OCI-LY1 (cell line): Measurements from ENCODE around the gene MLLT3.

Experiments
- H2AFZ ChIP-seq: fragments of 200-600 bp; sonication (generic), shearing (Covaris generic); 2 replicates; pipeline ENCODE4 v1.6.0; 2014; ENCODE audit warnings: antibody characterized with exemption, mild to moderate bottlenecking, low read length
- H3F3A ChIP-seq: fragments of 200-600 bp; sonication (generic), shearing (Covaris generic); 2 replicates; pipeline ENCODE4 v1.6.0; 2014; ENCODE audit warnings: mild to moderate bottlenecking, antibody characterized with exemption, low read length, moderate library complexity; ENCODE audit not compliant: insufficient read depth
- H3K27ac ChIP-seq: fragments of 200-600 bp; sonication (generic); 2 replicates; pipeline ENCODE4 v1.5.1; 2014; ENCODE audit warnings: low read length, mixed run types, mild to moderate bottlenecking, low read depth; ENCODE audit not compliant: poor library complexity, severe bottlenecking
- H3K27me3 ChIP-seq: fragments of 200-600 bp; sonication (generic); 2 replicates; pipeline ENCODE4 v1.6.0; 2014; ENCODE audit warnings: antibody characterized with exemption, mild to moderate bottlenecking, low read length, moderate library complexity; ENCODE audit not compliant: insufficient read depth
- H3K36me3 ChIP-seq: fragments of 200-600 bp; sonication (generic); 2 replicates; pipeline ENCODE4 v1.6.1; 2014; ENCODE audit warnings: mild to moderate bottlenecking, antibody characterized with exemption, low read length, moderate library complexity, mixed read lengths; ENCODE audit not compliant: insufficient read depth
- H3K4me1 ChIP-seq: fragments of 200-600 bp; sonication (generic); 2 replicates; pipeline ENCODE4 v1.5.1; 2014; ENCODE audit warnings: mild to moderate bottlenecking, low read length, moderate library complexity; ENCODE audit not compliant: insufficient read depth, severe bottlenecking
- H3K4me2 ChIP-seq: fragments of 200-600 bp; sonication (generic), shearing (Covaris generic); 2 replicates; pipeline ENCODE4 v1.6.1; 2014; ENCODE audit warnings: low read length
- H3K4me3 ChIP-seq: fragments of 200-600 bp; sonication (generic); 2 replicates; pipeline ENCODE4 v1.5.1; 2014; ENCODE audit warnings: low read length, low read depth, mild to moderate bottlenecking, mixed read lengths; ENCODE audit not compliant: poor library complexity, severe bottlenecking
- H3K79me2 ChIP-seq: fragments of 200-600 bp; shearing (Covaris generic); 2 replicates; pipeline ENCODE4 v1.6.1; 2016; ENCODE audit warnings: mixed run types, low read length, mixed read lengths; ENCODE audit not compliant: insufficient read depth
- H3K9ac ChIP-seq: fragments of 200-600 bp; sonication (generic), shearing (Covaris generic); 2 replicates; pipeline ENCODE4 v1.6.1; 2014; ENCODE audit warnings: mild to moderate bottlenecking, low read length, mixed read lengths
- H3K9me2 ChIP-seq: fragments of 200-600 bp; sonication (generic), shearing (Covaris generic); 2 replicates; pipeline ENCODE4 v1.6.1; 2014; ENCODE audit warnings: low read depth, mild to moderate bottlenecking, low read length, mixed read lengths
- H3K9me3 ChIP-seq: fragments of 200-600 bp; shearing (Covaris generic); 2 replicates; pipeline ENCODE4 v1.6.1; 2014; ENCODE audit warnings: low read length, mixed read lengths
- H4K20me1 ChIP-seq: fragments of 200-600 bp; sonication (generic), shearing (Covaris generic); 2 replicates; pipeline ENCODE4 v1.6.0; 2016; ENCODE audit warnings: mild to moderate bottlenecking, low read length; ENCODE audit not compliant: insufficient read depth
- EZH2 ChIP-seq: fragments of 200-600 bp; sonication (generic), shearing (Covaris generic); IDR thresholded peaks from 2 replicates; pipeline ENCODE4 v1.8.0; 2017; ENCODE audit warnings: borderline replicate concordance, mixed run types, mild to moderate bottlenecking, antibody characterized with exemption, low read length, moderate library complexity, mixed read lengths
- TF ChIP-seq, protein P1 (sequence below): fragments of 200-600 bp; sonication (generic), shearing (Covaris generic); IDR thresholded peaks from 2 replicates; pipeline ENCODE4 v1.5.1; 2017; ENCODE audit warnings: mild to moderate bottlenecking, antibody characterized with exemption, low read length, moderate library complexity, mixed read lengths

The MLLT3 gene

DNA sequence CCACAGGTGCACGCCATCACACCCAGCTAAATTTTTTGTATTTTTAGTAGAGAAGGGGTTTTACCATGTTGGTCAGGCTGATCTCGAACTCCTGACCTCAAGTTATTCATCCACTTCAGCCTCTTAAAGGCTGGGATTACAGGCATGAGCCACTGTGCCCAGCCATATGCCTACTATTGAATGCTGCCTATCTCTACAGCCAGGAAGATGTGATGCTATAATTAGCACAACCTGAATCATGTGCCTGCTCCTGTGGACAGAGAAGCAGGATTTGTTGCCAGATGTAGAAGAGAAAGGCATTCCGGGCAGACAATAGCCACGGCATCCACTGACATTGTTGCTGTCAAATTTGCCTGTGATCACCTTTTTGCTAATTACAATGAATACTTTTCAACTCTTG lies 24.4 kb upstream of the MLLT3 start:
- Histone ChIP-seq H2AFZ (no peak overlapping the region), H3K4me1 (no peaks in the 10 kb centered on the region), H3K79me2 (no peaks in the 10 kb centered on the region), H3K9me2 (no peaks in the 10 kb centered on the region), H3K9me3 (no peaks in the 10 kb centered on the region), H3K27ac (no peak overlapping the region), H3F3A (no peaks in the 10 kb centered on the region), H3K4me2 (no peak overlapping the region), H3K27me3 (no peaks in the 10 kb centered on the region; the same call in 1 of the 2 replicates), H3K4me3 (no peak overlapping the region), H3K9ac (no peak overlapping the region), H3K36me3 (no peaks in the 10 kb centered on the region), H4K20me1 (no peaks in the 10 kb centered on the region)
- no peak for TF ChIP-seq EZH2
- TF ChIP-seq, protein P1, sequence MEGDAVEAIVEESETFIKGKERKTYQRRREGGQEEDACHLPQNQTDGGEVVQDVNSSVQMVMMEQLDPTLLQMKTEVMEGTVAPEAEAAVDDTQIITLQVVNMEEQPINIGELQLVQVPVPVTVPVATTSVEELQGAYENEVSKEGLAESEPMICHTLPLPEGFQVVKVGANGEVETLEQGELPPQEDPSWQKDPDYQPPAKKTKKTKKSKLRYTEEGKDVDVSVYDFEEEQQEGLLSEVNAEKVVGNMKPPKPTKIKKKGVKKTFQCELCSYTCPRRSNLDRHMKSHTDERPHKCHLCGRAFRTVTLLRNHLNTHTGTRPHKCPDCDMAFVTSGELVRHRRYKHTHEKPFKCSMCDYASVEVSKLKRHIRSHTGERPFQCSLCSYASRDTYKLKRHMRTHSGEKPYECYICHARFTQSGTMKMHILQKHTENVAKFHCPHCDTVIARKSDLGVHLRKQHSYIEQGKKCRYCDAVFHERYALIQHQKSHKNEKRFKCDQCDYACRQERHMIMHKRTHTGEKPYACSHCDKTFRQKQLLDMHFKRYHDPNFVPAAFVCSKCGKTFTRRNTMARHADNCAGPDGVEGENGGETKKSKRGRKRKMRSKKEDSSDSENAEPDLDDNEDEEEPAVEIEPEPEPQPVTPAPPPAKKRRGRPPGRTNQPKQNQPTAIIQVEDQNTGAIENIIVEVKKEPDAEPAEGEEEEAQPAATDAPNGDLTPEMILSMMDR = no peak

DNA sequence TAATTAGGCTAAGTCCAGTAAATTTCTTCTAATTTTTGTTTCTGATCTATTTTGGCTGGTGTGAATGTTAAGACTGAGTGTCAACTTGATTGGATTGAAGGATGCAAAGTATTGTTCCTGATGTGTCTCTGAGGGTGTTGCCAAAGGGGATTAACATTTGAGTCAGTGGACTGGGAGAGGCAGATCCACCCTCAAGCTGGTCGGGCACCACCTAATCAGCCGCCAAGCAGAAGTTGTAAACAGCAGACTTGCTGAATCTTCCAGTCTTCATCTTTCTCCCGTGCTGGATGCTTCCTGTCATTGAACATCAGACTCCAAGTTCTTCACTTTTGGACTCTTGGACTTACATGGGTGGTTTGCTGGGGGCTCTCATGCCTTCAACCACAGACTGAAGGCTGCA lies 21.4 kb upstream of the MLLT3 start:
- TF ChIP-seq, protein P1 = no peak
- no peak for TF ChIP-seq EZH2
- no peaks in the 10 kb centered on the region for H3K9me2 ChIP-seq
- no peak overlapping the region for H3K9ac ChIP-seq
- H3K36me3 ChIP-seq = no peaks in the 10 kb centered on the region
- no peak overlapping the region for H2AFZ ChIP-seq
- no peaks in the 10 kb centered on the region; the same call in 1 of the 2 replicates for H3K27me3 ChIP-seq
- no peaks in the 10 kb centered on the region; the same call in 1 of the 2 replicates for H4K20me1 ChIP-seq
- no peaks in the 10 kb centered on the region for H3K79me2 ChIP-seq
- no peak overlapping the region for H3K27ac ChIP-seq
- H3K4me2 ChIP-seq = no peak overlapping the region
- peaks cover 9% of the 10 kb centered on the region for H3K4me1 ChIP-seq
- no peak overlapping the region for H3K4me3 ChIP-seq
- peaks cover 5% of the 10 kb centered on the region; the same call in 1 of the 2 replicates for H3F3A ChIP-seq
- H3K9me3 ChIP-seq = no peaks in the 10 kb centered on the region

DNA sequence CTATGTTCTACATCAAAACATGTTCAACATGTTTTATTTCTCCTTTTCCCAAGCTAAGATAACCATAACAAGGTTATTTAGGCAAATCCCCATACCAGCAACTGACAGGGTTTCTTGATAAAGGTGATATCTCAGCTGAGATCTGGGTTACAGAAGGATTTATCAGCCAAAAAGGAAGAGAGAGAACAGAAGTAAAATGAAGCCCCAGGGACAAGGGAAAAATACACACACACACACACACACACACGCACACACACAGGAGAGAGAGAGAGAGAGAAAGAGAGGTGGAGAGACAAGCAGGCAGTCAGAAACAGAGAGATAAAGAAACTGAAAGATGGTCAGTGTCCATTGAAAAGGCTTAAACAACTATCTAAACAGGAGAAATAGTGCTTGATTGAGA lies 19.7 kb upstream of the MLLT3 start:
- H2AFZ ChIP-seq = no peak overlapping the region
- H3K36me3 ChIP-seq = no peaks in the 10 kb centered on the region
- H3K9me2 ChIP-seq = no peaks in the 10 kb centered on the region
- H3K27ac ChIP-seq = no peak overlapping the region
- H3K9ac ChIP-seq = no peak overlapping the region
- peaks cover 9% of the 10 kb centered on the region for H3K4me1 ChIP-seq
- H3K4me3 ChIP-seq = no peak overlapping the region
- TF ChIP-seq, protein P1 = no peak
- TF ChIP-seq EZH2 = no peak
- H3K79me2 ChIP-seq = no peaks in the 10 kb centered on the region
- no peaks in the 10 kb centered on the region; the same call in 1 of the 2 replicates for H3K27me3 ChIP-seq
- no peaks in the 10 kb centered on the region; the same call in 1 of the 2 replicates for H4K20me1 ChIP-seq
- H3F3A ChIP-seq = peaks cover 5% of the 10 kb centered on the region; the same call in 1 of the 2 replicates
- H3K4me2 ChIP-seq = no peak overlapping the region
- H3K9me3 ChIP-seq = no peaks in the 10 kb centered on the region
